Natural killer cell (primary cell): ENCODE results near the gene SEPTIN11. TPM values are rescaled to one million over a fixed set of nuclear protein-coding genes. Genes with fewer than 3 reads are reported as not detected.

Experiments
- ATAC-seq, 3 donors: fragments of 150-1000 bp in 2 of 3; fragments of 200-7000 bp in 1 of 3; cut with Tn5 transposase; 1 replicate in 1 of 3; 2 replicates in 2 of 3; pipeline ENCODE4 v1.10.0; 2021; ENCODE audit warnings: mild to moderate bottlenecking in 2 of 3, moderate library complexity in 2 of 3
- DNase-seq, 2 donors: peaks; one replicate each; pipeline versions ENCODE4 v3.0.0 to v3.0.0-alpha.2; 2013 to 2021; ENCODE audit warnings: mixed read lengths in 1 of 2
- H3K27ac ChIP-seq: one replicate; pipeline ENCODE4 v1.5.1; 2013; ENCODE audit warnings: mild to moderate bottlenecking, low read length
- H3K27me3 ChIP-seq: one replicate; pipeline ENCODE4 v1.6.1; 2013; ENCODE audit warnings: low read length; ENCODE audit not compliant: control insufficient read depth, insufficient read depth
- H3K36me3 ChIP-seq: one replicate; pipeline ENCODE4 v1.6.1; 2013; ENCODE audit warnings: low read length; ENCODE audit not compliant: control insufficient read depth, insufficient read depth
- H3K4me1 ChIP-seq: one replicate; pipeline ENCODE4 v1.6.1; 2013; ENCODE audit warnings: low read length; ENCODE audit not compliant: control insufficient read depth, insufficient read depth
- H3K4me3 ChIP-seq: one replicate; pipeline ENCODE4 v1.5.1; 2013; ENCODE audit warnings: low read length
- H3K9me3 ChIP-seq: one replicate; pipeline ENCODE4 v1.6.1; 2013; ENCODE audit warnings: low read length; ENCODE audit not compliant: control insufficient read depth, insufficient read depth
- H3K27ac Mint-ChIP-seq, 2 donors: one replicate each; pipeline ENCODE4 v1.8.0; 2022; ENCODE audit warnings: mild to moderate bottlenecking in 2 of 2, mixed read lengths in 2 of 2, moderate library complexity in 1 of 2
- H3K27me3 Mint-ChIP-seq, 2 donors: one replicate each; pipeline ENCODE4 v1.8.0; 2022; ENCODE audit warnings: low read depth in 2 of 2, mixed read lengths in 2 of 2
- H3K36me3 Mint-ChIP-seq: one replicate; pipeline ENCODE4 v1.8.0; 2022; ENCODE audit warnings: mixed read lengths
- H3K4me1 Mint-ChIP-seq, 2 donors: one replicate each; pipeline ENCODE4 v1.8.0; 2022; ENCODE audit warnings: mixed read lengths in 2 of 2
- H3K4me3 Mint-ChIP-seq: one replicate; pipeline ENCODE4 v1.8.0; 2022; ENCODE audit warnings: mild to moderate bottlenecking, moderate library complexity, mixed read lengths
- H3K9me3 Mint-ChIP-seq, 2 donors: one replicate each; pipeline ENCODE4 v1.8.0; 2022; ENCODE audit warnings: mixed read lengths in 2 of 2
- WGBS: methylation state at CpG from one replicate; pipeline ENCODE4 v1.1.7; 2013; ENCODE audit warnings: missing lambda C conversion rate; ENCODE audit not compliant: insufficient coverage; 5-methylcytosine and 5-hydroxymethylcytosine counted together
- intact Hi-C: fragments of 100-400 bp; cut with micrococcal nuclease; formaldehyde crosslinking; loops from one replicate; pipeline ENCODE4 v1.14.2; 2022
- total RNA-seq, 4 donors: library from RNA; stranded (reverse); fragments of 120-200 nt in 1 of 4; gene quantifications; one replicate each; pipeline versions ENCODE4 v1.2.3 to v1.2.4, GENCODE V29; 2013 to 2022
- TF ChIP-seq, protein P1 (sequence below): fragments of 200-600 bp; IDR thresholded peaks from one replicate; pipeline ENCODE4 v1.8.0; 2022; ENCODE audit warnings: antibody characterized with exemption

Gene SEPTIN11
- total RNA-seq, 3 donors from 2014 or later (not counting 1 experiment from before 2014, with no cell fraction given) = 38.6 to 52.8 (median 46.2) TPM

DNA sequence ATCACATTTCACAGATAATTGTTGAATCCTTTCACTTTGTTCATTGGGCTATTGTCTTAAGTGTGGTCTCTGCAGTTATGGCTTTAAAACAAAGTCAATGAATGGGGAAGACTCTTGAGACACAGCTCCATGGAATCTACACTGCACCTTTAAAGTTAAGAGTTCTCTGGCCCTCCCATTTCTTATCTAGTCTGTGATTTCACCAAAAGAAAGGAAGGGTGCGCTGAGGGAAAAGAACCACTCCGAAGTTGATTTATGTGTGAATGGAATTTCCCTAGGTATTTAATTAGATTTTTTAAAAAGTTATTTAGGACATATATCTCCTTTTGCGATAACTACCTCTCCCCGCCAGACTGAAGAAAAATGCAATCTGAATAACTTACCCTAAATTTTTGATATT, 2.5 kb downstream of the SEPTIN11 start:
- TF ChIP-seq, protein P1, sequence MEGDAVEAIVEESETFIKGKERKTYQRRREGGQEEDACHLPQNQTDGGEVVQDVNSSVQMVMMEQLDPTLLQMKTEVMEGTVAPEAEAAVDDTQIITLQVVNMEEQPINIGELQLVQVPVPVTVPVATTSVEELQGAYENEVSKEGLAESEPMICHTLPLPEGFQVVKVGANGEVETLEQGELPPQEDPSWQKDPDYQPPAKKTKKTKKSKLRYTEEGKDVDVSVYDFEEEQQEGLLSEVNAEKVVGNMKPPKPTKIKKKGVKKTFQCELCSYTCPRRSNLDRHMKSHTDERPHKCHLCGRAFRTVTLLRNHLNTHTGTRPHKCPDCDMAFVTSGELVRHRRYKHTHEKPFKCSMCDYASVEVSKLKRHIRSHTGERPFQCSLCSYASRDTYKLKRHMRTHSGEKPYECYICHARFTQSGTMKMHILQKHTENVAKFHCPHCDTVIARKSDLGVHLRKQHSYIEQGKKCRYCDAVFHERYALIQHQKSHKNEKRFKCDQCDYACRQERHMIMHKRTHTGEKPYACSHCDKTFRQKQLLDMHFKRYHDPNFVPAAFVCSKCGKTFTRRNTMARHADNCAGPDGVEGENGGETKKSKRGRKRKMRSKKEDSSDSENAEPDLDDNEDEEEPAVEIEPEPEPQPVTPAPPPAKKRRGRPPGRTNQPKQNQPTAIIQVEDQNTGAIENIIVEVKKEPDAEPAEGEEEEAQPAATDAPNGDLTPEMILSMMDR = no peak
- DNase-seq (no peak), ATAC-seq (no peak)
- H3K36me3 ChIP-seq = no peaks in the 10 kb centered on the region
- H3K27ac Mint-ChIP-seq = peak overlapping the region in 1 of 2 donors; percentile 11
- H3K4me1 ChIP-seq = peaks cover 16% of the 10 kb centered on the region
- no peaks in the 10 kb centered on the region for H3K9me3 ChIP-seq
- H3K27me3 ChIP-seq = no peaks in the 10 kb centered on the region
- intact Hi-C loops = no loop called here
- no peak overlapping the region for H3K4me3 ChIP-seq
- WGBS = no CpG with 5 or more reads among the region's 4 CpGs
- no peaks in the 10 kb centered on the region for H3K36me3 Mint-ChIP-seq
- H3K9me3 Mint-ChIP-seq = no peaks in the 10 kb centered on the region
- no peaks in the 10 kb centered on the region for H3K27me3 Mint-ChIP-seq
- H3K4me1 Mint-ChIP-seq = peaks cover 23 to 48% of the 10 kb centered on the region in 2 donors
- peak overlapping the region; percentile 93 for H3K4me3 Mint-ChIP-seq
- no peak overlapping the region for H3K27ac ChIP-seq

DNA sequence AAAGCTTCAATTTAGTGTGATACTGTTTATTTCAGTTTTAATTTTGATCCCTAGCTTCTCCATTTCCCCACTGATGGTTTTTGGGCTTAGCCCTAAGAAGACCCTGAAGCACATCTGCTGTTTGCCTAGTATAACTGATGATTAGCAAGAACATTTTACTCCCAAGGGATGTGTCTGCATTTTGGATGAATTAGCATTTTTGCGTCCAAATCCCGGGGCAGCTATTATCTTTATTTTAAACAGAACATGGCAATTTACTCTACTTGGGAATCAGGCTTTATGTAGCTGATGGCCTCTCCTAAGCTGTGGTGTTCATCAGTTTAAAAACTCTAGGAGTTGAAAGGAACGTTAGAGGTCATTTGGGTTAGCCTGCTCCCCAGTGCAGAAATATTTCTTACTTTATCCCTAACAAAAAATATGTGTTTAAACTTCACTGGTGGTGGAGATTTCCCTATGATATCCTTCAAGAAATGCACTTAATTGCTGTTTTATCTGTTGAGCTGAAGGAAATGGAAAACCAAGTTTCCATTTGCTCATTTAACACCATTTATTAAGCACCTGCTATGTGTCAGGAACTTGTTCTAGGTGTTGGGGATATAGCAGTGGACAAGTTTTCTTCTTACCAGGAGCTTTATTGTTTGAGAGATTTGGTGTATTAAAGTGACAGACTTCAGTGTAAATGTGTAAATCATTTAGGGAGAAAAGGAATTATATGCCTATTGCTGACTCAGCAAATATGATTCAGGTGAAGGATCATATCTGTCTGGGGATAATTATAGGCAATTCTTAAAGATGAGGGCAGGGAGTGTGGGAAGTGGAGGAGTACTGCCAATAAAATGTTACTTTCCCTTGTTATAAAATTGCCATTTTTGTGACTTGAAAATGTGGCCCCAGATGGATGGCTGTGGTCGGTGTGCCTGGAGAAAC, 3.4 kb downstream of the SEPTIN11 start:
- Histone ChIP-seq H3K36me3 (no peaks in the 10 kb centered on the region), H3K27me3 (no peaks in the 10 kb centered on the region), H3K4me3 (no peak overlapping the region), H3K9me3 (no peaks in the 10 kb centered on the region), H3K4me1 (peaks cover 15% of the 10 kb centered on the region), H3K27ac (no peak overlapping the region)
- H3K4me1 Mint-ChIP-seq = peaks cover 23 to 47% of the 10 kb centered on the region in 2 donors
- H3K9me3 Mint-ChIP-seq = no peaks in the 10 kb centered on the region
- peak overlapping the region; percentile 72 for H3K4me3 Mint-ChIP-seq
- H3K27me3 Mint-ChIP-seq = no peaks in the 10 kb centered on the region
- DNase-seq (no peak), ATAC-seq (no peak)
- no peaks in the 10 kb centered on the region for H3K36me3 Mint-ChIP-seq
- 93% methylated on average over 3 of the region's 4 CpGs for WGBS
- intact Hi-C loops = no loop called here
- peak overlapping the region in 1 of 2 donors; percentile 11 for H3K27ac Mint-ChIP-seq
- TF ChIP-seq, protein P1 = no peak

DNA sequence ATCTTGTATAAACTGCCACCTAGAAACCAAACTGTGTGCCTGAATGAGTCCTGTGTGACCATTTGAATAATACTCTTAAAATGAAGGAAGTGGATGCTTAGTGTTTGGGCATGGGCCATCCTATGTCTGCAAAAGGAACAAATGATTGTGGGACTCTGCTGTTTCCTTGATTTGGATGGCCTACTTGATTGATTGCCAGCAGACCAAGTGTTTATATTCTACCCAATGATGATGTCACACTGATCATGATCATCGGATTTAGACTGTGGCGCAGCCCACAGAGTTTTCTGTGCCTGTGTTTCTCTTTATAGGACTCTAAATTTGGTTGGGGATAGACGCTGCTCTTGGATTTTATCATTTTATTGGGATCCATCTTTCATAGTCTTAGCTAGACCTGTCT, 4.4 kb downstream of the SEPTIN11 start:
- Mint-ChIP-seq H3K9me3 (no peaks in the 10 kb centered on the region), H3K36me3 (no peaks in the 10 kb centered on the region), H3K4me1 (peaks cover 15 to 42% of the 10 kb centered on the region in 2 donors), H3K4me3 (no peak overlapping the region), H3K27me3 (no peaks in the 10 kb centered on the region), H3K27ac (no peak overlapping the region)
- 96% methylated on average over 3 of the region's 3 CpGs for WGBS
- Histone ChIP-seq H3K4me1 (peaks cover 7% of the 10 kb centered on the region), H3K27ac (no peak overlapping the region), H3K36me3 (no peaks in the 10 kb centered on the region), H3K27me3 (no peaks in the 10 kb centered on the region), H3K4me3 (no peak overlapping the region), H3K9me3 (no peaks in the 10 kb centered on the region)
- intact Hi-C loops = no loop called here
- ATAC-seq (no peak), DNase-seq (no peak)
- TF ChIP-seq, protein P1 = no peak
